Measurements from ENCODE around the gene PTPRA. TPM values are rescaled to one million over a fixed set of nuclear protein-coding genes. Genes with fewer than 3 reads are reported as not detected.
A peak's percentile ranks its signal among the peaks of the same experiment; 100 is the strongest.

The PTPRA gene
- total and polyA plus RNA-seq, 9 of the 15 experiments (the other 6 are each of a cell fraction or from before 2014, with no cell fraction given) = 3.4 to 80.5 (median 28.0) TPM

- TF ChIP-seq NBN (IDR thresholded peaks at IDR 0.05; ENCODE audit: low read depth) = no peak; the same call in 1 of the 2 replicates
- no peak for TF ChIP-seq ZNF780A (CRISPR knock-in tag; IDR thresholded peaks at IDR 0.05)
- no peak for TF ChIP-seq NR4A1 (CRISPR knock-in tag; IDR thresholded peaks at IDR 0.05)
- TF ChIP-seq NR4A1 (tag; IDR thresholded peaks at IDR 0.05) = no peak
- TF ChIP-seq SMARCE1 (IDR thresholded peaks at IDR 0.05) = peak; percentile 65; the same call in 1 of the 2 replicates
- no peak for TF ChIP-seq SIX5 (IDR thresholded peaks at IDR 0.05; ENCODE audit: borderline replicate concordance in 1 of 2, insufficient read depth in 1 of 2, low read depth in 1 of 2, low read length in 2 of 2)
- no peak for TF ChIP-seq ELK3 (CRISPR knock-in tag; IDR thresholded peaks at IDR 0.05)
- no peak for TF ChIP-seq SNAPC5 (CRISPR knock-in tag; IDR thresholded peaks at IDR 0.05)
- TF ChIP-seq ZNF174 (CRISPR knock-in tag; IDR thresholded peaks at IDR 0.05) = no peak
- TF ChIP-seq CEBPZ (IDR thresholded peaks at IDR 0.05; ENCODE audit: borderline replicate concordance, low read depth, low read length) = no peak
- TF ChIP-seq MCM2 (IDR thresholded peaks at IDR 0.05; ENCODE audit: low read depth) = no peak
- peak; percentile 22 to 49; a peak in 2 of 4 replicates for TF ChIP-seq FOXK2 (conservative IDR thresholded peaks at IDR 0.05 in 1 of 2, IDR thresholded peaks at IDR 0.05 in 1 of 2; ENCODE audit: low read depth in 2 of 2)
- TF ChIP-seq SIRT6 (IDR thresholded peaks at IDR 0.05; ENCODE audit: low read depth, low read length) = no peak
- no peak for TF ChIP-seq TCF7 (IDR thresholded peaks at IDR 0.05; ENCODE audit: borderline replicate concordance)
- 0 out of 2 replicates have a peak, but pooled peaks have one; percentile 14 for TF ChIP-seq LCOR (CRISPR knock-in tag; IDR thresholded peaks at IDR 0.05)
- TF ChIP-seq FOSL1 (tag; conservative IDR thresholded peaks at IDR 0.05) = no peak
- no peak for TF ChIP-seq ZNF655 (CRISPR knock-in tag; IDR thresholded peaks at IDR 0.05)
- TF ChIP-seq CTCF (IDR thresholded peaks at IDR 0.05 in 2 of 3, conservative IDR thresholded peaks at IDR 0.05 in 1 of 3; ENCODE audit: insufficient read depth in 2 of 3, low read depth in 1 of 3, low read length in 3 of 3) = no peak
These were observed 74.0 kb downstream of the PTPRA start (continued) for GRCh38 chr20:2946988-2947961.

Measured in K562 (cell line).